Calu3 (cell line): ENCODE data around the gene MAN2A1. TPM values are rescaled to one million over a fixed set of nuclear protein-coding genes. Genes with fewer than 3 reads are reported as not detected.

Experiments
- BruUV-seq: library from RNA; stranded (reverse); fragments of 400-500 nt; replicated peaks from 2 replicates; lab custom pipeline; 2021; lab: Mats Ljungman, UMichigan
- CTCF ChIA-PET: fragments of 300-600 bp; sonication (Branson Sonifier 250); formaldehyde crosslinking; loops from one replicate; lab custom pipeline; 2022; ENCODE audit warnings: antibody characterized with exemption; lab: Charles Lee
- DNase-seq: peaks from one replicate; pipeline ENCODE4 v3.0.0; 2022
- H3K27ac Mint-ChIP-seq: one replicate; pipeline ENCODE4 v1.8.0; 2022; ENCODE audit warnings: mixed read lengths; ENCODE audit not compliant: unreplicated experiment
- H3K27me3 Mint-ChIP-seq: one replicate; pipeline ENCODE4 v1.8.0; 2022; ENCODE audit warnings: mixed read lengths; ENCODE audit not compliant: unreplicated experiment
- H3K36me3 Mint-ChIP-seq: one replicate; pipeline ENCODE4 v1.8.0; 2022; ENCODE audit warnings: mild to moderate bottlenecking, moderate library complexity, mixed read lengths; ENCODE audit not compliant: insufficient read depth, unreplicated experiment
- H3K4me1 Mint-ChIP-seq: one replicate; pipeline ENCODE4 v1.8.0; 2022; ENCODE audit warnings: mild to moderate bottlenecking, low read depth, mixed read lengths; ENCODE audit not compliant: unreplicated experiment
- H3K4me3 Mint-ChIP-seq: one replicate; pipeline ENCODE4 v1.8.0; 2022; ENCODE audit warnings: mild to moderate bottlenecking, low read depth, moderate library complexity, mixed read lengths; ENCODE audit not compliant: unreplicated experiment
- H3K9me3 Mint-ChIP-seq: one replicate; pipeline ENCODE4 v1.8.0; 2022; ENCODE audit warnings: low read depth, mixed read lengths; ENCODE audit not compliant: unreplicated experiment
- CTCF ChIP-seq: fragments of 200-600 bp; IDR thresholded peaks from one replicate; pipeline ENCODE4 v1.8.0; 2022; ENCODE audit warnings: antibody characterized with exemption; ENCODE audit not compliant: unreplicated experiment
- intact Hi-C: fragments of 100-400 bp; cut with micrococcal nuclease; formaldehyde crosslinking; loops from one replicate; pipeline ENCODE4 v1.10.0; 2022; ENCODE audit not compliant: unreplicated experiment
- total RNA-seq: library from RNA; stranded (reverse); gene quantifications from 2 replicates; pipeline ENCODE4 v1.2.3, GENCODE V29; 2022

The MAN2A1 gene
- total RNA-seq, 1 experiment from 2014 or later, result 76.3 TPM

- CTCF ChIA-PET, result no interaction called here
- no TSS peak for BruUV-seq
- no peak overlapping the region for H3K4me3 Mint-ChIP-seq
- no peak overlapping the region for H3K27ac Mint-ChIP-seq
- no peak for DNase-seq
- no peaks in the 10 kb centered on the region for H3K36me3 Mint-ChIP-seq
- TF ChIP-seq CTCF, result no peak
- H3K4me1 Mint-ChIP-seq, result peaks cover 12% of the 10 kb centered on the region
- H3K27me3 Mint-ChIP-seq, result no peaks in the 10 kb centered on the region
- intact Hi-C loops, result no loop called here
- no peaks in the 10 kb centered on the region for H3K9me3 Mint-ChIP-seq
Observed at GRCh38 chr5:109714592-109714991, 24.9 kb downstream of the MAN2A1 start.

- Mint-ChIP-seq H3K36me3 (no peaks in the 10 kb centered on the region), H3K4me1 (peaks cover 12% of the 10 kb centered on the region), H3K27me3 (no peaks in the 10 kb centered on the region), H3K4me3 (no peak overlapping the region), H3K9me3 (no peaks in the 10 kb centered on the region), H3K27ac (no peak overlapping the region)
- intact Hi-C loops, result no loop called here
- no peak for TF ChIP-seq CTCF
- BruUV-seq, result no TSS peak
- CTCF ChIA-PET, result interaction anchor here (0.7 to 1.0 kb wide), 3 partner anchors 10 to 310 kb away, joined by 3 to 6 read pairs (median 4); no protein-coding TSS in a partner anchor
- no peak for DNase-seq
Observed at GRCh38 chr5:109718216-109718615, 28.5 kb downstream of the MAN2A1 start.

DNA sequence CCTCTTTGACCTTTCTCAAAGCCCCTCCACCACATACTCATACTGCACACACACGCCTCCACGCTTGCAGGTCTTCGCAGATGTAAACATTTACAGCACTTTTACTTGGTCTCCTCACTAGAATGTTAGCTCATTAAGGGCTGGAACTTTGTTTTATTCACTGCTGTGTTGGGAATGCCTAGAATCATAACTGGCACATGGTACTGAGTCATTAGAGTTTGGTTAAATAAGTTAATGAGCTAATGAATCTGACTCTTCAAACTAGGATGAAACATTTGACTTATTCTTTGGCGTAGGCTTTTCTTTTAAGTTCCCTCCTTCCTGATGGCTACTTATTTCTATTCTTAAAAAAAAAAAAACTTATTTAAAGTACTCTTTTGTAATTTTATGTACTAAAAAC, 28.9 kb downstream of the MAN2A1 start:
- intact Hi-C loops, result no loop called here
- H3K4me3 Mint-ChIP-seq, result no peak overlapping the region
- no peak for DNase-seq
- H3K36me3 Mint-ChIP-seq, result no peaks in the 10 kb centered on the region
- no TSS peak for BruUV-seq
- no peak overlapping the region for H3K27ac Mint-ChIP-seq
- peaks cover 12% of the 10 kb centered on the region for H3K4me1 Mint-ChIP-seq
- no peak for TF ChIP-seq CTCF
- CTCF ChIA-PET, result interaction anchor here (0.7 to 1.0 kb wide), 4 partner anchors 9 to 310 kb away, joined by 3 to 6 read pairs (median 4); no protein-coding TSS in a partner anchor
- H3K9me3 Mint-ChIP-seq, result no peaks in the 10 kb centered on the region
- no peaks in the 10 kb centered on the region for H3K27me3 Mint-ChIP-seq

DNA sequence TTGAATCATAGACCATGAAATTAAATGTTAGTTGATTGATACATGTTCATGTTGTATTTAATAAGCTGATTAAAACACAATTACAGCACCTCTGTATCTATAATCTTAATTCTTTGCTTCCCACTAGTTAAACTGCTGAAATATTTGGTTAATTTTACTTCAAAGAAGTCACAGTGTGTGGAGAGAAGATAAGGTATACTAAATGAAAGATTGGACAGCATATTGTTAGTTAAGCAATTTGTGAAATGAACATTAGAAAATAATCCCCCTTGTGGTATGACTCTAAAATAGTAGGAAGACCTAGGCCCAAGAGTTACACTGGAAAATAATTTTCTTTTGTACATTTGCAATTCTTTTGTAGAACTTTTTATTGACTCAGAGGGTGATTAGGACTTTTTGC, 30.3 kb downstream of the MAN2A1 start:
- no peaks in the 10 kb centered on the region for H3K36me3 Mint-ChIP-seq
- CTCF ChIA-PET, result no interaction called here
- no TSS peak for BruUV-seq
- no peaks in the 10 kb centered on the region for H3K9me3 Mint-ChIP-seq
- no peak overlapping the region for H3K27ac Mint-ChIP-seq
- H3K4me1 Mint-ChIP-seq, result peaks cover 12% of the 10 kb centered on the region
- no peak for TF ChIP-seq CTCF
- DNase-seq, result no peak
- intact Hi-C loops, result no loop called here
- H3K27me3 Mint-ChIP-seq, result no peaks in the 10 kb centered on the region
- no peak overlapping the region for H3K4me3 Mint-ChIP-seq
